ENCODE measurements around the gene CHMP1A.

DNA sequence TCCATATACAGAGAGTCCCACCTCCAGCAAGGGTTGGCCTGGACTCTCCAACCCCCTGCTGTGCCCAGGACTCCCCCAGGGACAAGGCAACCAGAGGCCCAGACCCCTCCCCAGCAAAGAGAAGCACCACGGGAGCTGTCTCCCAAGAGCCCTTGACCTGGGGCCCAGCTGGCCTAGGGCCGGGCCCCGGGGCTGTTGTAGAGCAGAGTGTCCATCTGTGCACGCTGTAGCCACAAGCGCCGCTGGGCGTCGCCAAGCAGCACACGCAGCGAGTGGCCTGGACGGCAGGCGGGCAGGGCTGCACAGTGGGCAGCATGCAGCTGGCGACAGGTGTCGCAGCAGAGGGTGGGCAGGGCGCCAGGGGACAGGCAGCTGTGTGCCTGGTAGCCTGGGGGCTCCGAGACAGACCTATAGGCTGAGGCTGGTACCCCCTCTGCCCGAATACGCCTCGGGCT is 39.7 kb upstream of the CHMP1A start:
- TF ChIP-seq, protein P1, sequence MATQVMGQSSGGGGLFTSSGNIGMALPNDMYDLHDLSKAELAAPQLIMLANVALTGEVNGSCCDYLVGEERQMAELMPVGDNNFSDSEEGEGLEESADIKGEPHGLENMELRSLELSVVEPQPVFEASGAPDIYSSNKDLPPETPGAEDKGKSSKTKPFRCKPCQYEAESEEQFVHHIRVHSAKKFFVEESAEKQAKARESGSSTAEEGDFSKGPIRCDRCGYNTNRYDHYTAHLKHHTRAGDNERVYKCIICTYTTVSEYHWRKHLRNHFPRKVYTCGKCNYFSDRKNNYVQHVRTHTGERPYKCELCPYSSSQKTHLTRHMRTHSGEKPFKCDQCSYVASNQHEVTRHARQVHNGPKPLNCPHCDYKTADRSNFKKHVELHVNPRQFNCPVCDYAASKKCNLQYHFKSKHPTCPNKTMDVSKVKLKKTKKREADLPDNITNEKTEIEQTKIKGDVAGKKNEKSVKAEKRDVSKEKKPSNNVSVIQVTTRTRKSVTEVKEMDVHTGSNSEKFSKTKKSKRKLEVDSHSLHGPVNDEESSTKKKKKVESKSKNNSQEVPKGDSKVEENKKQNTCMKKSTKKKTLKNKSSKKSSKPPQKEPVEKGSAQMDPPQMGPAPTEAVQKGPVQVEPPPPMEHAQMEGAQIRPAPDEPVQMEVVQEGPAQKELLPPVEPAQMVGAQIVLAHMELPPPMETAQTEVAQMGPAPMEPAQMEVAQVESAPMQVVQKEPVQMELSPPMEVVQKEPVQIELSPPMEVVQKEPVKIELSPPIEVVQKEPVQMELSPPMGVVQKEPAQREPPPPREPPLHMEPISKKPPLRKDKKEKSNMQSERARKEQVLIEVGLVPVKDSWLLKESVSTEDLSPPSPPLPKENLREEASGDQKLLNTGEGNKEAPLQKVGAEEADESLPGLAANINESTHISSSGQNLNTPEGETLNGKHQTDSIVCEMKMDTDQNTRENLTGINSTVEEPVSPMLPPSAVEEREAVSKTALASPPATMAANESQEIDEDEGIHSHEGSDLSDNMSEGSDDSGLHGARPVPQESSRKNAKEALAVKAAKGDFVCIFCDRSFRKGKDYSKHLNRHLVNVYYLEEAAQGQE (IDR thresholded peaks at IDR 0.05; ENCODE audit: insufficient read depth in 1 of 2, low read depth in 2 of 2, low read length in 2 of 2) = no peak
- no peak for TF ChIP-seq TAF1 (IDR thresholded peaks at IDR 0.05; ENCODE audit: borderline replicate concordance, insufficient read depth, low read length)

All from PFSK-1 (cell line).